CD4-positive, alpha-beta T cell (primary cell): Measurements from ENCODE around the gene LPCAT2. TPM values are rescaled to one million over a fixed set of nuclear protein-coding genes. Genes with fewer than 3 reads are reported as not detected.

Experiments
- ATAC-seq: fragments of 200-7000 bp; cut with Tn5 transposase; one replicate; pipeline ENCODE4 v1.10.0; 2022; ENCODE audit warnings: mild to moderate bottlenecking; ENCODE audit not compliant: poor library complexity
- CTCF ChIA-PET: fragments of 350-600 bp; sonication (Branson Sonifier 250); formaldehyde crosslinking; loops from one replicate; lab custom pipeline; 2021; ENCODE audit warnings: antibody characterized with exemption, inconsistent platforms; lab: Charles Lee
- POLR2A ChIA-PET: fragments of 350-600 bp; sonication (Branson Sonifier 250); formaldehyde crosslinking; loops from one replicate; lab custom pipeline; 2021; ENCODE audit warnings: antibody characterized with exemption, inconsistent platforms; lab: Charles Lee
- DNase-seq, 14 experiments: peaks; one replicate each; pipeline ENCODE4 v3.0.0-alpha.2; 2013 to 2020; ENCODE audit warnings: mixed read lengths in 2 of 14
- H3K27ac ChIP-seq, 2 donors: one replicate each; pipeline versions ENCODE4 v1.5.1 to v1.7.0; 2013; ENCODE audit warnings: low read length in 2 of 2, low read depth in 1 of 2, mild to moderate bottlenecking in 1 of 2
- H3K27me3 ChIP-seq, 2 experiments: 1 replicate in 1 of 2; 2 replicates in 1 of 2; pipeline versions ENCODE4 v1.6.1 to v1.7.0; 2013; ENCODE audit warnings: low read length in 2 of 2, control low read depth in 1 of 2, mild to moderate bottlenecking in 1 of 2, moderate library complexity in 1 of 2; ENCODE audit not compliant: insufficient read depth in 2 of 2, control insufficient read depth in 1 of 2
- H3K36me3 ChIP-seq: one replicate; pipeline ENCODE4 v1.6.1; 2013; ENCODE audit warnings: low read length, control low read depth; ENCODE audit not compliant: insufficient read depth
- H3K4me1 ChIP-seq: one replicate; pipeline ENCODE4 v1.6.1; 2013; ENCODE audit warnings: low read length, control low read depth; ENCODE audit not compliant: insufficient read depth
- H3K4me3 ChIP-seq: one replicate; pipeline ENCODE4 v1.5.1; 2013; ENCODE audit warnings: mild to moderate bottlenecking, low read length, moderate library complexity
- H3K9me3 ChIP-seq, 2 experiments: 1 replicate in 1 of 2; 2 replicates in 1 of 2; pipeline versions ENCODE4 v1.6.1 to v1.7.0; 2013; ENCODE audit warnings: low read length in 2 of 2, mild to moderate bottlenecking in 2 of 2, control low read depth in 1 of 2, moderate library complexity in 1 of 2; ENCODE audit not compliant: control insufficient read depth in 1 of 2, insufficient read depth in 1 of 2
- H3K27ac Mint-ChIP-seq: one replicate; pipeline ENCODE4 v1.8.0; 2020; ENCODE audit warnings: mixed read lengths
- H3K27me3 Mint-ChIP-seq: one replicate; pipeline ENCODE4 v1.8.0; 2021; ENCODE audit warnings: mixed read lengths
- H3K36me3 Mint-ChIP-seq: one replicate; pipeline ENCODE4 v1.8.0; 2021; ENCODE audit warnings: low read depth, mixed read lengths
- H3K4me1 Mint-ChIP-seq: one replicate; pipeline ENCODE4 v1.8.0; 2021; ENCODE audit warnings: low read depth, mixed read lengths
- H3K4me3 Mint-ChIP-seq: one replicate; pipeline ENCODE4 v1.8.0; 2020; ENCODE audit warnings: mild to moderate bottlenecking, mixed read lengths
- H3K9me3 Mint-ChIP-seq: one replicate; pipeline ENCODE4 v1.8.0; 2020; ENCODE audit warnings: mixed read lengths
- CTCF ChIP-seq: fragments of 200-600 bp; IDR thresholded peaks from one replicate; pipeline ENCODE4 v1.8.0; 2022; ENCODE audit warnings: antibody characterized with exemption, mild to moderate bottlenecking
- intact Hi-C, 2 experiments: fragments of 100-400 bp; cut with DNase I in 1 of 2; cut with micrococcal nuclease in 1 of 2; formaldehyde crosslinking; loops; one replicate each; pipeline versions ENCODE4 v1.15.1 to v1.9.0; 2023 to 2025; cut with DNase I, micrococcal nuclease
- total RNA-seq, 174 experiments: library from RNA in 2 of 174; stranded (reverse) in 2 of 174; gene quantifications; one replicate each; pipeline ENCODE4 v1.2.3 and lab custom pipeline; 2021 to 2026

The LPCAT2 gene
- total RNA-seq, 2 experiments from 2014 or later = 0.22 to 0.36 TPM

GRCh38 chr16:55515111-55515510, 6.2 kb downstream of the LPCAT2 start:
- Histone ChIP-seq H3K36me3 (no peaks in the 10 kb centered on the region), H3K27me3 (peaks cover 5 to 12% of the 10 kb centered on the region in 2 experiments), H3K9me3 (peaks cover 0 to 11% of the 10 kb centered on the region in 2 experiments), H3K27ac (no peak overlapping the region), H3K4me1 (no peaks in the 10 kb centered on the region), H3K4me3 (no peak overlapping the region)
- POLR2A ChIA-PET = no interaction called here
- Mint-ChIP-seq H3K4me3 (no peak overlapping the region), H3K4me1 (no peaks in the 10 kb centered on the region), H3K9me3 (peaks cover 15% of the 10 kb centered on the region), H3K27ac (no peak overlapping the region), H3K27me3 (peaks cover 32% of the 10 kb centered on the region), H3K36me3 (no peaks in the 10 kb centered on the region)
- DNase-seq (no peak), ATAC-seq (no peak)
- no peak for TF ChIP-seq CTCF
- CTCF ChIA-PET = interaction anchor here (1.4 kb wide), 1 partner anchor 13 kb away, joined by 4 read pairs; no protein-coding TSS in a partner anchor
- intact Hi-C loops = no loop called here

GRCh38 chr16:55521792-55522191, 12.9 kb downstream of the LPCAT2 start:
- Mint-ChIP-seq H3K27me3 (no peaks in the 10 kb centered on the region), H3K4me1 (no peaks in the 10 kb centered on the region), H3K9me3 (peaks cover 4% of the 10 kb centered on the region), H3K36me3 (no peaks in the 10 kb centered on the region), H3K27ac (no peak overlapping the region), H3K4me3 (no peak overlapping the region)
- Histone ChIP-seq H3K36me3 (no peaks in the 10 kb centered on the region), H3K9me3 (peaks cover 0 to 5% of the 10 kb centered on the region in 2 experiments), H3K4me1 (no peaks in the 10 kb centered on the region), H3K27ac (no peak overlapping the region), H3K4me3 (no peak overlapping the region), H3K27me3 (no peaks in the 10 kb centered on the region)
- no peak for ATAC-seq
- intact Hi-C loops = no loop called here
- DNase-seq = no peak
- TF ChIP-seq CTCF = no peak
- ChIA-PET POLR2A (no interaction called here), CTCF (no interaction called here)

- DNase-seq = no peak
Observed at GRCh38 chr16:55526441-55526840, 17.6 kb downstream of the LPCAT2 start.

More at GRCh38 chr16:55526441-55526840, 17.6 kb downstream of the LPCAT2 start:
- Histone ChIP-seq H3K4me1 (no peaks in the 10 kb centered on the region), H3K36me3 (no peaks in the 10 kb centered on the region), H3K9me3 (peaks cover 0 to 5% of the 10 kb centered on the region in 2 experiments), H3K4me3 (no peak overlapping the region), H3K27me3 (no peaks in the 10 kb centered on the region), H3K27ac (no peak overlapping the region)
- Mint-ChIP-seq H3K9me3 (peaks cover 4% of the 10 kb centered on the region), H3K27ac (no peak overlapping the region), H3K4me3 (no peak overlapping the region), H3K4me1 (no peaks in the 10 kb centered on the region), H3K27me3 (no peaks in the 10 kb centered on the region), H3K36me3 (no peaks in the 10 kb centered on the region)
- TF ChIP-seq CTCF = no peak
- intact Hi-C loops = no loop called here
- ATAC-seq = no peak
- ChIA-PET POLR2A (no interaction called here), CTCF (no interaction called here)
